CD4-positive, alpha-beta T cell treated with Interleukin-4 for 1 hour (primary cell): ENCODE results near the gene ARMC3.

Experiments used
- DNase-seq, 2 donors: peaks; one replicate each; pipeline ENCODE4 v3.0.0-alpha.2; 2020 to 2022

The ARMC3 gene

GRCh38 chr10:23081221-23081750 is 153.4 kb downstream of the ARMC3 start:
- DNase-seq = no peak

- no peak for DNase-seq
These were observed 154.0 kb downstream of the ARMC3 start for GRCh38 chr10:23081891-23082290.
